Right lung (tissue), 5 donors: ENCODE measurements around the gene FYB1. TPM values are rescaled to one million over a fixed set of nuclear protein-coding genes. Genes with fewer than 3 reads are reported as not detected.

Source experiments
- DNase-seq, 2 donors: peaks; one replicate each; pipeline ENCODE4 v3.0.0-alpha.2; 2013
- polyA plus RNA-seq, 5 donors: library from polyadenylated mRNA; unstranded; fragments of 120-200 nt; gene quantifications; one replicate each; pipeline versions ENCODE4 v1.2.1 to v1.2.3, GENCODE V29; 2013; ENCODE audit warnings: inconsistent platforms in 1 of 5, low replicate concordance in 1 of 5; ENCODE audit not compliant: insufficient read length in 5 of 5, insufficient read depth in 1 of 5

Gene FYB1
- polyA plus RNA-seq, 5 donors, result 2.2 to 5.2 (median 3.9) TPM

- no peak for DNase-seq
Observed at GRCh38 chr5:39055768-39056398, 163.5 kb downstream of the FYB1 start.

Other genes with a start within 250 kb of the FYB1 start
- gene RICTOR, start 145.2 kb downstream of the FYB1 start, polyA plus RNA-seq, result 10 to 100 TPM; 17.3 to 37.5 (median 33.9) TPM
- under 1 TPM in 1 of 5 donors, not detected in 4; 0.15 TPM for gene C9, start 144.9 kb upstream of the FYB1 start, polyA plus RNA-seq
- gene DAB2, start 205.4 kb upstream of the FYB1 start, polyA plus RNA-seq, result 100 to 1,000 TPM in 3 of 5 donors, 10 to 100 TPM in 2; 91.9 to 148 (median 101) TPM